Right atrium auricular region (tissue), 2 donors: ENCODE measurements around the gene KCNT2. TPM values are rescaled to one million over a fixed set of nuclear protein-coding genes. Genes with fewer than 3 reads are reported as not detected.

Source experiments
- DNase-seq: peaks from one replicate; pipeline ENCODE4 v3.0.0-alpha.2; 2019; ENCODE audit warnings: low spot score
- H3K27ac ChIP-seq, 2 donors: fragments of 200-600 bp; sonication (generic); 1 replicate in 1 of 2; 2 replicates in 1 of 2; pipeline ENCODE4 v1.5.1; 2016 to 2019
- H3K27me3 ChIP-seq, 2 donors: fragments of 200-600 bp; sonication (generic); one replicate each; pipeline versions ENCODE4 v1.5.1 to v1.6.0; 2017 to 2019
- H3K36me3 ChIP-seq: fragments of 200-600 bp; sonication (generic); one replicate; pipeline ENCODE4 v1.5.1; 2016
- H3K4me1 ChIP-seq, 2 donors: fragments of 200-600 bp; sonication (generic); one replicate each; pipeline versions ENCODE4 v1.5.1 to v1.6.0; 2017 to 2019
- H3K4me3 ChIP-seq, 2 donors: fragments of 200-600 bp; sonication (generic); 1 replicate in 1 of 2; 2 replicates in 1 of 2; pipeline ENCODE4 v1.5.1; 2017 to 2019; ENCODE audit warnings: mild to moderate bottlenecking in 1 of 2, moderate library complexity in 1 of 2
- H3K9me3 ChIP-seq, 2 donors: fragments of 200-600 bp; sonication (generic); one replicate each; pipeline ENCODE4 v1.5.1; 2019
- CTCF ChIP-seq, 2 donors: fragments of 200-600 bp; sonication (generic); IDR thresholded peaks; one replicate each; pipeline ENCODE4 v1.5.1; 2019; ENCODE audit warnings: antibody characterized with exemption in 2 of 2
- total RNA-seq, 2 donors: library from RNA; depleted of rRNA; stranded (reverse); fragments of >200 nt; gene quantifications; one replicate each; pipeline ENCODE4 v1.1.0, GENCODE V29; 2016

Gene KCNT2
- total RNA-seq, 2 donors from 2014 or later: 3.9 to 14.1 TPM

DNA sequence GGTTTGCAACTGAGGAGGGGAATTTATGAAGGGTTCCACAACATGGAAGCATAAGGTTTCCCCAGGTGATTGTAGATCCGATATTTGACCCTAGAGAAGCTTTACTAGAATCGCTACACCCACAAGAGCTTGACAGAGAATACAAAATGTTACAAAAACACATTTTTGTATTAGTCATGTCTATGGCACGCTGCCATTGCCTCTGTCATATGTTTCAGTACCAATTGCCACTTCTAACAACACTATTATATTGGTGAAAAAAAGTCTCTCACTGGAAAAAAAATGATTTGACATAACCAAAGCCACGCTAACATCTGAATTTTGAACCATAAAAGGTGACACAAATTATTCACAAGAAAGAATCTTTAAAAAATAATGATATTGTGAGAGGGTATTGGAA, 214.5 kb downstream of the KCNT2 start:
- Histone ChIP-seq H3K27ac (no peak overlapping the region), H3K4me3 (no peak overlapping the region), H3K4me1 (no peaks in the 10 kb centered on the region), H3K36me3 (no peaks in the 10 kb centered on the region), H3K9me3 (no peaks in the 10 kb centered on the region), H3K27me3 (no peaks in the 10 kb centered on the region)
- TF ChIP-seq CTCF (IDR thresholded peaks at IDR 0.05): no peak
- DNase-seq: peak; percentile 73

DNA sequence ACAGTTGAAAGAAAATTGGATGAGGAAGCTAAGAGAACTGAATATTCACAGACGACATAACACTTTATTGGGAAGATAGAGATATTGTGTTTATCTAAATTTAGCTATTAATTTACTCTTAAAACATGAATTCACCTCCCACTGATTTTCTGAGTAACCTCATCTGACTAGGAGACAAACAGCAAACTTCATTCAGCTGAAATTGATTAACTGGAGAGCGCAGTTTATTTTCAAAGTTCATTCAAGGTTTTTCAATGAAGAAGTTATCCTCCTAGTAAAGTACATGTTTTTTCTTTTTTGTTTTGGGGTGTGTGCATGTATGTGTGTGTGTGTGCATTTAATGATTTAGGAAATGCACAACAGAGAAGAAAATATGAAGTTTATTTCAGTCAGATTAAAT, 215.0 kb downstream of the KCNT2 start:
- no peak overlapping the region for H3K27ac ChIP-seq
- no peak overlapping the region for H3K4me3 ChIP-seq
- no peaks in the 10 kb centered on the region for H3K9me3 ChIP-seq
- H3K27me3 ChIP-seq: no peaks in the 10 kb centered on the region
- TF ChIP-seq CTCF (IDR thresholded peaks at IDR 0.05): no peak
- DNase-seq: no peak
- no peaks in the 10 kb centered on the region for H3K4me1 ChIP-seq
- H3K36me3 ChIP-seq: no peaks in the 10 kb centered on the region

- Histone ChIP-seq H3K4me3 (no peak overlapping the region), H3K36me3 (no peaks in the 10 kb centered on the region), H3K27me3 (no peaks in the 10 kb centered on the region), H3K27ac (no peak overlapping the region), H3K4me1 (no peaks in the 10 kb centered on the region), H3K9me3 (no peaks in the 10 kb centered on the region)
- no peak for TF ChIP-seq CTCF (IDR thresholded peaks at IDR 0.05)
- DNase-seq: no peak
These were observed 220.5 kb downstream of the KCNT2 start for GRCh38 chr1:196387766-196388165.

GRCh38 chr1:196385109-196385508, 223.1 kb downstream of the KCNT2 start:
- no peak overlapping the region for H3K27ac ChIP-seq

GRCh38 chr1:196382383-196382782, 225.9 kb downstream of the KCNT2 start:
- no peaks in the 10 kb centered on the region for H3K36me3 ChIP-seq
- no peak overlapping the region for H3K27ac ChIP-seq
- H3K4me1 ChIP-seq: no peaks in the 10 kb centered on the region
- TF ChIP-seq CTCF (IDR thresholded peaks at IDR 0.05): no peak
- no peak overlapping the region for H3K4me3 ChIP-seq
- DNase-seq: no peak
- H3K27me3 ChIP-seq: no peaks in the 10 kb centered on the region
- no peaks in the 10 kb centered on the region for H3K9me3 ChIP-seq

More at GRCh38 chr1:196385109-196385508, 223.1 kb downstream of the KCNT2 start:
- Histone ChIP-seq H3K36me3 (no peaks in the 10 kb centered on the region), H3K9me3 (no peaks in the 10 kb centered on the region), H3K4me1 (no peaks in the 10 kb centered on the region), H3K4me3 (no peak overlapping the region), H3K27me3 (no peaks in the 10 kb centered on the region)
- DNase-seq: no peak
- no peak for TF ChIP-seq CTCF (IDR thresholded peaks at IDR 0.05)

GRCh38 chr1:196381544-196381943, 226.7 kb downstream of the KCNT2 start:
- no peak overlapping the region for H3K27ac ChIP-seq
- H3K36me3 ChIP-seq: no peaks in the 10 kb centered on the region
- H3K4me1 ChIP-seq: no peaks in the 10 kb centered on the region
- H3K27me3 ChIP-seq: no peaks in the 10 kb centered on the region
- no peaks in the 10 kb centered on the region for H3K9me3 ChIP-seq
- TF ChIP-seq CTCF (IDR thresholded peaks at IDR 0.05): no peak
- no peak overlapping the region for H3K4me3 ChIP-seq
- no peak for DNase-seq
